HG03571 (cell line): ENCODE measurements around the gene ADAM17.
A peak's percentile ranks its signal among the peaks of the same experiment; 100 is the strongest.

Source experiments
- ATAC-seq: cut with Tn5 transposase; IDR thresholded peaks from one replicate; pipeline ENCODE4 v1.9.1; 2021; ENCODE audit not compliant: unreplicated experiment

ADAM17 gene

DNA sequence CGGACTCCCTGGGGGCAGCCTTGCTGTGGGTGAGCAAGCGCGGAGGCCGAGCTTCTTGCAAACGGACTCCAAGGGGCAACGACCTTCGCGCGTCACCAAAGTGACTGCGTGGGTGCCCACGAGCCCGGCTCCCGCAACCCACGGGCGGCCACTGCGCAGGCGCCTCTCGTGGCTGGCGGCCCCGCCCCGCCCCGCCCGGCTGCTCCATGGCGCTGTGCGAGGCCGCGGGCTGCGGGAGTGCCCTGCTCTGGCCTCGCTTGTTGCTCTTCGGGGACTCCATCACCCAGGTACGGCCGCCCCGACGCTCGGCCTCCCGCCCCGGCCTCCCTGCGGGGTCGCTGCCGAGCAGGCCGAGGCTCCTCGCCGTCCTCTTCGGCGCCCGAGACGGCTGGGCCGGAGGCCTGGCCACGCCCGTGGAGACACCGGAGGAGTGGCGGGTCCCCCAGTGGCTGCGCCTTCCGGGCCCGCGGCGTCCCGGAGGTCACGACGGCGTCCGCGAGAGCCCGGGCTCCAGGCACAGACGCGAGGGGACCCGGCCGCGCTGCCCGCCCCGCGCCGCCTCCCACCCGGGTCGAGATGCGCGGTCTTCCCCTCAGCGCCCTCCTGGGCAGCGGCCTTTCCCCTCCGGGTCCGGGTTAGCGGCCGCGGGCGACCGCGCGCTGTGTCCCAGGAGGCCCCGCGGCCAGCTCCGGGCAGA is 81.1 kb downstream of the ADAM17 start, which contains the start of gene IAH1:
IAH1 (plus strand) TSS at position 191 of the 697 bp plus-strand sequence; CDS start at position 207, 16 bp downstream.
- ATAC-seq, result peak; percentile 74

DNA sequence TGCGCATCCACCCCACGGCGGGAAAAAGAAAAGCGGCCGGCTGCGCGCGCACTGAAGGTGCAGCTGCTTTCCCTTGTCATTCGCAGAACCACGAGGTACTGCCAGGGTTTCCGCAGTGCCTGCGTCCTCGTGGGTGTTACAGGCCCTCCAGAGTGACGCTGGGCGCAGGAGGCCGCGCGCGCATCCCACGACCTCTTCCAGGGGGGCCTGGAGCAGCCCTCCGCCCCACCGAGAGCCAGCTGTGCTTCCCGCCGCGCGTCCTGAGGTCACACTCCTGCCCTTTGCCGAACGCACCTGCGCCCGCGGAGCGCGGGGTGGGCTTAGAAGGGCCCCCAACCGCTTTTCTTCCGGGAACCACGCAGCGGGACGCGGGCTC is 81.7 kb downstream of the ADAM17 start:
- ATAC-seq, result no peak

DNA sequence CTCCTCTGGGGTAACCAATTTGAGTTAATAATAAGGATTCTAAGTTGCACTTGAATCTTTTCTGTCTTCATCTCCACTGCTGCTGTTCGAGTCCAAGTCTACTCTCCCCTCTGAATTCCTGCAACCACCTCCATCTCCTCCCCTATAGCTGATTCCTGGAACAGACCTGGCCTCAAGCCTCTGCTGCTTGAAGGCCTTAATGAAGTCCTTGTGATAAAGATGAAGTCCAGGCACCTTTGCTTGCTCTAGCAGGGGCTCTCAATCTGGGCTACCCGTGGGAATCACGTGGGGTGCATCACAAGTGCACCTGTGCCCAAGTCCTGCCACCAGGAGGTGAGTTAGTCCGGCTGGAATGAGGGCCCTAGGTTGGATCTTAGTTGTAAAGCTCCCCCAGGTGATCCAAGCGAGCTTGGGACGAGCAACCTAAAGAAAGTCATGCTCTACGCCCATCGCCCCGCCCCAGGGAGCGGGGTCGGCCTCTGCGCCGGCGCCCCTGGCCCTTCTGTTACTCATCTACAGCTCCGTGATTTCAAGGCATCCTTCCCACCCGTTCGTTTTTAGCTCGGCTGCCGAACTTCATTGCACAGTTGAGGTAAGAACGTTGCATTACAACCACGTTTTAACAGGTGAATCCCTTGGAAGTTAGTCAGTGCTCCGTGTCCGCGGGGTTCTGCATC is 82.2 kb downstream of the ADAM17 start:
- no peak for ATAC-seq

DNA sequence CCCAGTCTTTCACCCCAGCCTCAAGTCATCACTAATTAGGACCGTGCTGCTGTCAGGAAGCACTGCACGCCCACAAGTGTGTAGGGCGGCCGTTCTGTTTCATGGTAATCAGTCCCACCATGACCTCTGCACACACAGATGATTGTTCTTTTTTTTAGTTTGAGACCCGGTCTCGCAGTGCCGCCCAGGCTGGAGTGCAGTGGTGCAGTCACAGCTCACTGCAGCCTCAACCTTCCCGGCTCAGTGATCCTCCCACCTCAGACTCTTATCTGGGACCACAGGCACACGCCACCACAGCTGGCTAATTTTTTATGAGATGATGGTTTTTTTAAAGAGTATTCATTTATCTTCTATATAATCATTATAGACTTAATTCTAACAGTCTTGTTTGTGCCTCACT is 83.1 kb downstream of the ADAM17 start:
- ATAC-seq, result no peak

DNA sequence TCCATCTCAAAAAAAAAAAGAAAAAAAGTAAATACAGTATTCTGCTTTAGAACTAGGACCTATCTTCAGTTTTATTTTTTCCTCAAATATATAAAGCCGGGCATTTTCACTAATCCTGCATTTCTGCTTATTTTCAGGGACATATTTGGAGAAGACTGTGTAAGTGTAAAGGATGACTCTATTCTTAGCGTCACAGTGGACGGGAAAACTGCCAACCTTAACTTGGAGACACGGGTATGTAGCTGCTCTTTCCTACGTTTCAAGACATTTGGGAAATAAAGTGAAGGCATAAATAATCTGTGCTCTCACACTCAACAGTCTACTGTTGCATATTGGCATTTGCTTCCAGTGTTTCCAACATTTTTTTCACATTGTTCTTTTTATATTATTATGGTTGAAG is 84.4 kb downstream of the ADAM17 start:
- ATAC-seq, result no peak

DNA sequence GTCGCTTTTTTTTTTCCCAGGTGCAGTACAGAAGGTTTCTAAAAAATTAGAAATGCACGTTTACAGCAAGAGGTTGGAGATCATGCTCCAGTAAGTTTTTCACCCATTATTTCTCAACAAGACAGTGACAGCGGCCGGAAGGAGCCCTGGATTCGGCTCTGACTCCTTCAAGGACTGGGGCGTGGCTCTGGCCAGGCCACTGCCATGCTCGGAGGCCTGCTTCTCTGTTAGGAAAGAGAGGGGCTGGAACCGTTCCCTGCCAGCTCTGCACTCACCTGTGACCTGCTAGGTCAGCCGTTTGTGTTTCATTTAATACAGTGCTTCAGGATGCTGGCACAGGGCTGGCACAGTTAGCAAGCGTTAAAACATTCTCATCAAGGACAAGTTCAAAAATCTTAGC is 87.9 kb downstream of the ADAM17 start:
- no peak for ATAC-seq

DNA sequence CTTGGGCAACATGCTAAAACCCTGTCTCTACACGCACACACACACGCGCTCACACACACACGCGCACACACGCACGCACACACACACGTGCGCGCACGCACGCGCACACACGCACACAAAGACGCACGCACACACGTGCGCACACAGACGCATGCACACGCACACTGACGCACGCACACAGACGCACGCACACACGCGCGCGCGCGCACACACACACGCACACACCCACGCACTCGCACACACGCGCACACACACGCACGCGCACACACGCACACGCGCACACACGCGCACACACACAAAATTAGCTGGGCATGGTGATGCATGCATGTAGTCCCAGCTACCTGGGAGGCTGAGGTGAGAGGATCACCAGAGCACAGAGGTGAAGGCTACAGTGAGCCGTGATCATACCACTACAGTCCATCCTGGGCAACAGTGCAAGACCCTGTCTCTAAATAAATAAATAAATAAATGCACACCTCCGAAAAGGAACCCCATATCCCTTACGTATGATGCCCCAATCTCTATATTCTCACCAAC is 89.4 kb downstream of the ADAM17 start:
- ATAC-seq, result no peak

DNA sequence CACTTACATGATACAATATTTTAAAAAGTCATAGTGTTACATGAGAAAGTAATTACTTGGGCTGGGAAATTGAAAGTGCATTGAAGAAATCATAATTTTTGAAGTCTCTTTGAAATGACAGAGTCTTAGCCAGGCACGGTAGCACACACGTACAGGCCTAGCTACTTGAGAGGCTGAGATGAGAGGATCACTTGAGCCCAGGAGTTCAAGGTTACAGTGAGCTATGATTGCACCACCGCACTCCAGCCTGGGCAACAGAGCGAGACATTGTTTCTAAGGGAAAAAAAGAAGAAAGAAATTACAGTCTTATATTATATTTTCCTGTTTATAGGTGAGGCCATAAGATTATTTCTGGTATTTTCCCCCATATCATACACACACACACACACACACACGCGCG is 90.5 kb downstream of the ADAM17 start:
- ATAC-seq, result no peak

DNA sequence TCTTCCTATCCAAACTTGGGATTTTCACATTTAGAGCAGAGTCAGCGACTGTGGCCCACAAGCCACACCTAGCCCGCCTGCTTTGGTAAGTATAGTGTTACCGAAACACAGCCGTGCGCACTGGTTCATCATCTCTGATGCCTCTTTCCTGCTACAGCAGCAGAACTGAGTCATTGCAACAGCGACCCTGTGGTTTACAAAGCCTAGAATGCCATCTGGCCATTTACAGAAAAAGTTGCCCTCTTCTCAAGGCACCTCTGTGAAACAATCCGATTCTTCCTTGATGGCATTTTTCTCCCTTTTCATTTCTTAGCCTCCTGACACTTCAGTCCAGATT is 92.0 kb downstream of the ADAM17 start:
- no peak for ATAC-seq

DNA sequence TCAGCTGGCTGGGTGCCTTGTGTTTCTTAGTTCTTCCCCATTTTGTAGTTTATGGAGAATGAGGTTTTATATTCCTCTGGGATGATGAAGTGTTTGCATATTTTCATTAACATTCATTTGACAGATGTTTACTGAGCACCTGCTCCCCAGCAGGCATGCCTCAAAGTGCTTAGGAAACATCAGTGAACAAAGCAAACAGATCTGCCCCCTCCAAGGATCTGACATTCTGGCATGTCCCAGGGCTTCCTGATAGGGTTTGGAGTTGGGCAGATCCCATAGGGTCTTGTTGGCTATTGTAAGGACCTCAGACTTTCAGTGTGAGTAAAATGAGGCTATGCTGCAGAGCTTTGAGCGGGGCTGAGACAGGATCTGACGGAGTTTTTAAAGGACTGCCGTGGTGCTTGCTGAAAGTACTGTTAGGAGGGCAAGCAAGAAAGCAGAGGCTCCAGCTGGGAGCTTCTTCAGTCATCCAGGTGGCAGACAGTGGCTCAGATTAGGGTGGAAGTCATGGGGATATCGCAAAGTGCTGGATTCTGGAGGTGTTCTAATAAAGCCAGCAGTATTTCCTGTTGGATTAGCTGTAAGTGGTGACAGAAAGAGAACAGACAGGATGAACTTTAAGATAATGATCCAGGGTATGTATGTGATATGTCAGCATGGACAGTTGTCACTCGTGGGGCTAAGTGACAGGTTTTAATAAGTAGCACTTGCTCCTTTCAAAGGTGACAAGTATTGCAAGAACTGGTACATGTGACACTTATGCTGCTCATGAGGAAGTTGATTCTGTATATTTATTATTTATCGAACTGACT is 92.5 kb downstream of the ADAM17 start:
- no peak for ATAC-seq

DNA sequence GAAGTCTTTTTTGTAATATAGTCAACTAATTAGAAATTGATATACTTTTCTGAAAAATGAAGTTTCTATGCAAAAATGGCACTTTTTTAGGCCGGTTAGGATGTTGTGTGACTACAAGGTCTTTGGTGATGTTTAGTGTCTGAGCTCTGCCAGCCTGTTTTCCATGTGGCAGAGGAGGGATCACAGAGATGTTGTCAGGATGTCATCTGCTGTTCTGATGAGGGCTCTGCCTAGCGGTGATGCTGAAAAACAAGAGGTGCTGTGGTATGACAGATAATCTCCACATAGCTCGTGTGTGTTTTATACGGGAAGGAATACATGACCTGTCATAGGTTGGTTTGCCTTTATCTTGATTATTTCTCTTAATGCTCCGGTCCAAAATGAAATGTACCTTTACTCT is 93.3 kb downstream of the ADAM17 start:
- no peak for ATAC-seq

DNA sequence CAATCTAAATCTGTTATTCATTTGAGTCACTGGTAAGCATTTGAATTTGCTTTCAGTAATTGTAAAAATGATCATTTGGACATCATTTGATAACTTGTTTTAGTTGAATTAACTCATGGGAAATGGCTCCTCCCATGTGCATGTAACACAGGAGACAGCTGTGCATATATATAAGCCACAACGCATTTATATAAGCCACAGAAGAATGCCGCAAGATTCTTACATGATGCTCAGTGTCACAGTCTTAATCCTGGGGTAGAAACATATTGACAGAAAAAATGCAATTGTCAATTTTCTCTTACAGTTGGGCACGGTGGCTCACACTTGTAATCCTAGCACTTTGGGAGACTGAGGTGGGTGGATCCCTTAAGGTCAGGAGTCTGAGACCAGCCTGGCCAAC is 94.6 kb downstream of the ADAM17 start:
- no peak for ATAC-seq

DNA sequence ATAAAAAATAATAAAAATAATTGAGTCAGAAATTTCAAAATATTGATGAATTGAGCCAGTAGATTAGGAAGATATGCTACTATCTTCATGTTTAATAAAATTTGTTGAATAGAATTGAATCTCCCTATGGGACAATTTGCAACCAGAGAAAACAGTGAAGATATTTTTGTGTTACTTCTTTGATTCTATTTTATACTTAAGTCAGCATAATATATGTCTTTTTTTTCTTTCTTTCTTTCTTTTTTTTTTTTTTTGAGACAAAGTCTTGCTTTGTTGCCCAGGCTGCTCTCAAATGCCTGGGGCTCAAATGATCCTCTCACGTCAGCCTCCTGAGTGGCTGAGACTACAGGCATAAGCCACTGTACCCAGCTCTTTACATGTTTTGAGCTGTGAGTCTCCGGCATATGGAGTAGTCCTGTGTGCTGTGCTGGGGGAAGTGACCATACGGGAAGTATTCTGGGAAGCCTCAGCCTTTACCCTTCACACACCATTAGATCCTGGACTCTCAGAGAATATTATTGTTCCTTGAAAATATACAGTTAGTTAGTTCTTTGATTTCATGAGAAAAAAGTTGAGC is 95.1 kb downstream of the ADAM17 start:
- no peak for ATAC-seq

DNA sequence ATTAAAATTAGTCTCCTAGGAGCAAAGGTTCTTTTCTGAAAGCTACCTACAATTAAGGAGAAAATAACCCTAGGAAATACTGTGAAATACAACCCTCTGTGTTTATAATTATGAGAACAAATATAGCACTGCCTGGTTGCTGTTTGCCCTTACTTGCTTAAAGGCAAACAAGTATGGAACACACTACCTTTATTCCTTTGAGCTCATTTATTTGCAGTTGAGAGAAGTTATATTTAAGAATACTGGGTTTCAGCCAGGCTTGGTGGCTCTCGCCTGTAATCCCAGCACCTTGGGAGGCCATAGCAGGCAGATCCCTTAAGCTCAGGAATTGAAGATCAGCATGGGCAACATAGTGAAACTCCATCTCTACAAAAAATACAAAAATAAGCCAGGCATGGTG is 104.4 kb downstream of the ADAM17 start:
- no peak for ATAC-seq

DNA sequence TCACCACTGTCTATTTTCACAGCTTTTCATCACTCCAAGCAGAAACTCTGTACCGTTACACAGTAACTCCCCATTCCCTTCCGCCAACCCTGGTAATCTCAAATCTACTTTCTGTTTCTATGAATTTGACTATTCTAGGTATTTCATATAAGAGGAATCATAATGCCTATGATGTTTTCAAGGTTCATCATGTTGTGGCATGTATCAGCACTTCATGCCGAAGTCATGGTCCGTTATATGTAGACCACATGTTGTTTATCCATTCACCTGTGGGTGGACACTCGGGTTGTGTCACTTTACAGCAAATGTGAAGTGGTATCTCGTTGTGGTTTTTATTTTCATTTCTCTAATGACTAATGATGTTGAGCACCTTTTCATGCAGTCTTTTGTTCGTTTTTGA is 110.5 kb downstream of the ADAM17 start:
- ATAC-seq, result no peak

DNA sequence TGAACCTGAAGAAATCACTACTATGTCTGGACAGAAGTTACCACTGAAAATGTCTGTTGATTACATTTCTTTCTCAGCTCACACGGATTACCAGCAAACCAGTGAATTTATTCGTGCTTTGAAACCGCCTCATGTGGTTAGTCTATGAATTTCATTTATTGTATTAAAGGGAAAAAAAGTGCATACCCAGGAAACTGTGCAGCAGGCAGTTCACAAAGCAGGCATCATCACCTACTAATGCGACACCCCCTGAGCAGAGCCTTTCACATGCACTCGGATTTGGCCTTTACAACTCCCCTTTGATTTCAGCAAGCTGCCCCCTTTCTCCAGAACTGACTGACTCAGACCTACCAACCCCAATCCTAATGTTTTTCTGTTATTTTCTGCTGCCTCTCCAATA is 112.1 kb downstream of the ADAM17 start:
- ATAC-seq, result no peak

DNA sequence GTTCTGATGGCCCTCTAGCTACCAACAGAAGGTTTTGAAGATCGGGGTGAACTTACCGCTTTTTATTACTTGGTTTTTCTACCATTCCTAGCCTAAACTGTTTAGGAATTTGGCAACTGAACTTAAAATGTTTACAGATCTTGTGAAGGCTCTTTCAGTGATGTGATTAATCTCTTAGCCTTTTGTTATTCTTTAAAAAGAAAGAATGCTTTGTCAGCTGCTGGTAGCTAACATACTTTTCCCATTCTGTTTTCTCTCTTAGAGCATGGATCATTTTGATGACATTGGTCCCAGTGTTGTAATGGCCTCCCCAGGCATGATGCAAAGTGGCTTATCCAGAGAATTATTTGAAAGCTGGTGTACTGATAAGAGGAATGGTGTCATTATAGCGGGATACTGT is 114.1 kb downstream of the ADAM17 start:
- ATAC-seq, result no peak

DNA sequence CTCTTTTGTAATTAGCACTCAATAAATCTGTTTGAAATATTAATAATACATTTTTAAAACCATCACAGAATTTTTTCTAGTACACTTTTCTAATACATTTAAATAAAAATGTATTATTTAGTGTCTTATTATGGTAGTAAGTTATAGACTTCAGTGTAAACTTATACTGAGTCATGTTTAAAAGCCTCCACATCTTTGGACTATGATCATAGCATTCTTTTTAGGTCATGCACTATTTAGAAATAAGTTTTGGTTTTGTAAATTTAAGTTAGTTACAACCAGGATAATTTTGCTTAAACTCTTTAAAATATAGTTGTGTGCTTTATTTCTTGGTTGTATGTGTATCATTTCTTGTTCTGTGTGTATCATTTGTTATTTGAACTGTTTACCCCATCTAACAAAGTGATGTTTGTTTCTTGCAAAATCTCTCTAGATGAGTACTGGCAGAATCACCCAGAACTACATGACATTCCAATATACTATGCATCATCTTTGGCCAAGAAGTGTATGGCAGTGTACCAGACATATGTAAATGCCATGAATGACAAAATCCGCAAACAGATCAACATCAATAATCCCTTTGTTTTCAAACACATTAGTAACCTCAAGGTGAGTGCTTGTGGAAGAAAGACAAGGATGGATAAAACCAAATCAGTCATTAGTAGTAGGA is 115.4 kb downstream of the ADAM17 start:
- no peak for ATAC-seq

DNA sequence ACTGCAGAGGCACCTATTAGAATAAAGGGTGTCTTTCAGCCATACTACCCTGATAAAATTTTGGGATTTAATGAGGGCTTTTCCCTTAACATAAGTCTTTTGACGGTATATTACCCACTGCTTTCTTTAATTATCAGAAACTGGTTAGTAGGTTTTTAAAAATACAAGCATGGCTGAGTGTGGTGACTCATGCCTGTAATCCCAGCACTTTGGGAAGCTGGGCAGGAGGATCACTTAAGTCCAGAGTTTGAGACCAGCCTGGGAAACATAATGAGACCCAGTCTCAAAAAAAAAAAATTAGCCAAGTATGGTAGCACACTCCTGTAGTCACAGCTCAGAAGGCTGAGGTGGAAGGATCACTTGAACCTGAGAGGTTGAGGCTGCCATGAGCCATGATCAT is 116.1 kb downstream of the ADAM17 start:
- ATAC-seq, result no peak
